Effector memory CD8-positive, alpha-beta T cell (primary cell): Measurements from ENCODE around the gene HFM1.
"Not testable (repeated sequence)": the region's sequence is repeated elsewhere in the genome, so short reads cannot be mapped to it uniquely, and the experiment has no call there.

Experiments used
- ATAC-seq: fragments of 150-1000 bp; cut with Tn5 transposase; replicated peaks from 2 replicates; pipeline ENCODE4 v1.10.0; 2021; ENCODE audit warnings: mild to moderate bottlenecking, moderate library complexity
- DNase-seq, 3 experiments: peaks; one replicate each; pipeline ENCODE4 v3.0.0; 2021
- H3K27ac Mint-ChIP-seq, 2 donors: one replicate each; pipeline ENCODE4 v1.8.0; 2022; ENCODE audit warnings: mild to moderate bottlenecking in 2 of 2, mixed read lengths in 2 of 2, moderate library complexity in 2 of 2
- H3K27me3 Mint-ChIP-seq, 2 donors: one replicate each; pipeline ENCODE4 v1.8.0; 2022; ENCODE audit warnings: mixed read lengths in 2 of 2
- H3K36me3 Mint-ChIP-seq: one replicate; pipeline ENCODE4 v1.8.0; 2022; ENCODE audit warnings: mild to moderate bottlenecking, moderate library complexity, mixed read lengths; ENCODE audit not compliant: insufficient read depth
- H3K4me1 Mint-ChIP-seq, 2 donors: one replicate each; pipeline ENCODE4 v1.8.0; 2022; ENCODE audit warnings: low read depth in 2 of 2, mixed read lengths in 2 of 2
- H3K4me3 Mint-ChIP-seq, 2 donors: one replicate each; pipeline ENCODE4 v1.8.0; 2022; ENCODE audit warnings: mild to moderate bottlenecking in 2 of 2, mixed read lengths in 2 of 2, moderate library complexity in 2 of 2
- H3K9me3 Mint-ChIP-seq, 2 donors: one replicate each; pipeline ENCODE4 v1.8.0; 2022; ENCODE audit warnings: mixed read lengths in 2 of 2
- total RNA-seq, 9 experiments: gene quantifications; one replicate each; lab custom pipeline; 2026; lab: John Stamatoyannopoulos, UW

HFM1 gene, protein sequence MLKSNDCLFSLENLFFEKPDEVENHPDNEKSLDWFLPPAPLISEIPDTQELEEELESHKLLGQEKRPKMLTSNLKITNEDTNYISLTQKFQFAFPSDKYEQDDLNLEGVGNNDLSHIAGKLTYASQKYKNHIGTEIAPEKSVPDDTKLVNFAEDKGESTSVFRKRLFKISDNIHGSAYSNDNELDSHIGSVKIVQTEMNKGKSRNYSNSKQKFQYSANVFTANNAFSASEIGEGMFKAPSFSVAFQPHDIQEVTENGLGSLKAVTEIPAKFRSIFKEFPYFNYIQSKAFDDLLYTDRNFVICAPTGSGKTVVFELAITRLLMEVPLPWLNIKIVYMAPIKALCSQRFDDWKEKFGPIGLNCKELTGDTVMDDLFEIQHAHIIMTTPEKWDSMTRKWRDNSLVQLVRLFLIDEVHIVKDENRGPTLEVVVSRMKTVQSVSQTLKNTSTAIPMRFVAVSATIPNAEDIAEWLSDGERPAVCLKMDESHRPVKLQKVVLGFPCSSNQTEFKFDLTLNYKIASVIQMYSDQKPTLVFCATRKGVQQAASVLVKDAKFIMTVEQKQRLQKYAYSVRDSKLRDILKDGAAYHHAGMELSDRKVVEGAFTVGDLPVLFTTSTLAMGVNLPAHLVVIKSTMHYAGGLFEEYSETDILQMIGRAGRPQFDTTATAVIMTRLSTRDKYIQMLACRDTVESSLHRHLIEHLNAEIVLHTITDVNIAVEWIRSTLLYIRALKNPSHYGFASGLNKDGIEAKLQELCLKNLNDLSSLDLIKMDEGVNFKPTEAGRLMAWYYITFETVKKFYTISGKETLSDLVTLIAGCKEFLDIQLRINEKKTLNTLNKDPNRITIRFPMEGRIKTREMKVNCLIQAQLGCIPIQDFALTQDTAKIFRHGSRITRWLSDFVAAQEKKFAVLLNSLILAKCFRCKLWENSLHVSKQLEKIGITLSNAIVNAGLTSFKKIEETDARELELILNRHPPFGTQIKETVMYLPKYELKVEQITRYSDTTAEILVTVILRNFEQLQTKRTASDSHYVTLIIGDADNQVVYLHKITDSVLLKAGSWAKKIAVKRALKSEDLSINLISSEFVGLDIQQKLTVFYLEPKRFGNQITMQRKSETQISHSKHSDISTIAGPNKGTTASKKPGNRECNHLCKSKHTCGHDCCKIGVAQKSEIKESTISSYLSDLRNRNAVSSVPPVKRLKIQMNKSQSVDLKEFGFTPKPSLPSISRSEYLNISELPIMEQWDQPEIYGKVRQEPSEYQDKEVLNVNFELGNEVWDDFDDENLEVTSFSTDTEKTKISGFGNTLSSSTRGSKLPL (N-terminal part only)
- total RNA-seq, result 0 to 0.75 (median 0) reads per million in 9 experiments

- peaks cover 56 to 63% of the 10 kb centered on the region in 2 donors for H3K27me3 Mint-ChIP-seq
- ATAC-seq, result peak; percentile 96
Measured at GRCh38 chr1:91404151-91405012, at the start of gene HFM1. TSS of gene HFM1 (minus strand) at chr1:91404837. CDS start at chr1:91401082, 3,755 bp downstream.

GRCh38 chr1:91454136-91454535 is 49.5 kb upstream of the HFM1 start:
- DNase-seq (no peak), ATAC-seq (no peak)
- H3K36me3 Mint-ChIP-seq, result no peaks in the 10 kb centered on the region
- H3K4me1 Mint-ChIP-seq, result no peaks in the 10 kb centered on the region
- H3K27ac Mint-ChIP-seq, result no peak overlapping the region
- H3K4me3 Mint-ChIP-seq, result no peak overlapping the region
- H3K9me3 Mint-ChIP-seq, result no peaks in the 10 kb centered on the region
- no peaks in the 10 kb centered on the region for H3K27me3 Mint-ChIP-seq

More at GRCh38 chr1:91404151-91405012, at the start of gene HFM1:
- peak within 1 kb of the TSS; percentile 65 to 78 for H3K4me3 Mint-ChIP-seq
- peaks cover 0 to 3% of the 10 kb centered on the region in 2 donors for H3K4me1 Mint-ChIP-seq
- H3K9me3 Mint-ChIP-seq, result no peaks in the 10 kb centered on the region
- DNase-seq, result peak; percentile 33 to 38 (median 35)
- no peaks in the 10 kb centered on the region for H3K36me3 Mint-ChIP-seq
- no peak within 1 kb of the TSS for H3K27ac Mint-ChIP-seq

GRCh38 chr1:91450260-91450659 is 45.6 kb upstream of the HFM1 start:
- H3K9me3 Mint-ChIP-seq, result no peaks in the 10 kb centered on the region
- ATAC-seq (no peak), DNase-seq (no peak)
- peaks cover 0 to 6% of the 10 kb centered on the region in 2 donors for H3K27me3 Mint-ChIP-seq
- no peak overlapping the region for H3K27ac Mint-ChIP-seq
- no peaks in the 10 kb centered on the region for H3K36me3 Mint-ChIP-seq
- H3K4me3 Mint-ChIP-seq, result no peak overlapping the region
- H3K4me1 Mint-ChIP-seq, result no peaks in the 10 kb centered on the region

GRCh38 chr1:91447782-91448181 is 43.1 kb upstream of the HFM1 start:
- H3K36me3 Mint-ChIP-seq, H3K27ac Mint-ChIP-seq, H3K4me3 Mint-ChIP-seq, H3K4me1 Mint-ChIP-seq, DNase-seq, ATAC-seq, H3K9me3 Mint-ChIP-seq: not testable (repeated sequence)
- H3K27me3 Mint-ChIP-seq, result peaks cover 12 to 17% of the 10 kb centered on the region in 2 donors

GRCh38 chr1:91441980-91442379 is 37.3 kb upstream of the HFM1 start:
- H3K27me3 Mint-ChIP-seq, result peaks cover 37 to 38% of the 10 kb centered on the region in 2 donors
- H3K36me3 Mint-ChIP-seq, ATAC-seq, H3K27ac Mint-ChIP-seq, H3K9me3 Mint-ChIP-seq, H3K4me1 Mint-ChIP-seq, H3K4me3 Mint-ChIP-seq, DNase-seq: not testable (repeated sequence)

GRCh38 chr1:91440847-91441246 is 36.2 kb upstream of the HFM1 start:
- Mint-ChIP-seq H3K4me3 (no peak overlapping the region), H3K4me1 (no peaks in the 10 kb centered on the region), H3K36me3 (peaks cover 3% of the 10 kb centered on the region), H3K27me3 (peaks cover 33 to 37% of the 10 kb centered on the region in 2 donors), H3K9me3 (peaks cover 2 to 8% of the 10 kb centered on the region in 2 donors), H3K27ac (no peak overlapping the region)
- DNase-seq, result no peak
- no peak for ATAC-seq

GRCh38 chr1:91439016-91439415 is 34.4 kb upstream of the HFM1 start:
- H3K27me3 Mint-ChIP-seq, result peaks cover 32 to 39% of the 10 kb centered on the region in 2 donors
- no peaks in the 10 kb centered on the region for H3K4me1 Mint-ChIP-seq
- no peak overlapping the region for H3K27ac Mint-ChIP-seq
- no peak overlapping the region for H3K4me3 Mint-ChIP-seq
- H3K9me3 Mint-ChIP-seq, result peaks cover 2 to 8% of the 10 kb centered on the region in 2 donors
- peaks cover 3% of the 10 kb centered on the region for H3K36me3 Mint-ChIP-seq
- ATAC-seq (no peak), DNase-seq (no peak)

DNA sequence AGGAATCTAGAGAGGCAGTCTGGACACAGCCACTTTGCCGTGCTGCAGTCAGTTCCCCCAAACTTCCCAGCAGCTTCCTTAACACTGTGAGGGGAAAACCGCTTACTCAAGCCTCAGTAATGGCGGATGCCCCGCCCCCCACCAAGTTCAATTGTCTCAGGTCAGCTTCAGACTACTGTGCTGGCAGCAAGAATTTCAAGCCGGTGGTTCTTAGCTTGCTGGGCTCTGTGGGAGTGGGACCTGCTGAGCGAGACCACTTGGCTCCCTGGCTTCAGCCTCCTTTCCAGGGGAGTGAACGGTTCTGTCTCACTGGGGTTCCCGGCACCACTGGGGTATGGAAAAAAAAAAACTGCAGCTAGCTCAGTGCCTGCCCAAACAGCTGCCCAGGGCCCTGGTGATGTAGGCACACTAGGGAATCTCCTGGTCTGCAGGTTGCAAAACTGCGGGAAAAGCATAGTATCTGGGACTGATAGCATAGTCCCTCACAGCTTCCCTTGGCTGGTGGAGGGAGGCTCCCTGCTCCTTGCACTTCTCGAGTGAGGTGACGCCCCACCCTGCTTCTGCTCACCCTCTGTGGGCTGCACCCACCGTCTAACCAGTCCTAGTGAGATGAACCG is 23.7 kb upstream of the HFM1 start:
- ATAC-seq, result no peak
- H3K4me1 Mint-ChIP-seq, result no peaks in the 10 kb centered on the region
- H3K27ac Mint-ChIP-seq, result no peak overlapping the region
- no peaks in the 10 kb centered on the region for H3K36me3 Mint-ChIP-seq
- H3K27me3 Mint-ChIP-seq, result peaks cover 63 to 64% of the 10 kb centered on the region in 2 donors
- H3K4me3 Mint-ChIP-seq, result no peak overlapping the region
- H3K9me3 Mint-ChIP-seq, result no peaks in the 10 kb centered on the region
- no peak for DNase-seq

GRCh38 chr1:91427741-91428140 is 23.1 kb upstream of the HFM1 start:
- no peaks in the 10 kb centered on the region for H3K36me3 Mint-ChIP-seq
- H3K9me3 Mint-ChIP-seq, result no peaks in the 10 kb centered on the region
- H3K27ac Mint-ChIP-seq, result no peak overlapping the region
- ATAC-seq, result no peak
- DNase-seq, result no peak
- no peak overlapping the region for H3K4me3 Mint-ChIP-seq
- H3K4me1 Mint-ChIP-seq, result no peaks in the 10 kb centered on the region
- peaks cover 68 to 70% of the 10 kb centered on the region in 2 donors for H3K27me3 Mint-ChIP-seq

DNA sequence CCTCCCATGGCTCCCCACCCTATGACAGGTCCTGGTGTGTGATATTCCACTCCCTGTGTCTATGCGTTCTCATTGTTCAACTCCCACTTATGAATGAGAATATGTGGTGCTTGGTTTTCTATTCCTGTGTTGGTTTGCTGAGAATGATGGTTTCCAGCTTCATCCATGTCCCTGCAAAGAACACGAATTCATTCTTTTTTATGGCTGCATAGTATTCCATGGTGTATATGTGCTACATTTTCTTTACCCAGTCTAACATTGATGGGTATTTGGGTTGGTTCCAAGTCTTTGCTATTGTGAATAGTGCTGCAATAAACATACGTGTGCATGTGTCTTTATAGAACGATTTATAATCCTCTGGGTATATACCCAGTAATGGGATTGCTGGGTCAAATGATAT is 17.9 kb upstream of the HFM1 start:
- not testable (repeated sequence) for H3K36me3 Mint-ChIP-seq, DNase-seq, H3K9me3 Mint-ChIP-seq, ATAC-seq, H3K4me1 Mint-ChIP-seq, H3K4me3 Mint-ChIP-seq, H3K27ac Mint-ChIP-seq
- peaks cover 68 to 83% of the 10 kb centered on the region in 2 donors for H3K27me3 Mint-ChIP-seq

GRCh38 chr1:91412371-91412770 is 7.7 kb upstream of the HFM1 start:
- Mint-ChIP-seq H3K36me3 (no peaks in the 10 kb centered on the region), H3K4me1 (no peaks in the 10 kb centered on the region), H3K4me3 (no peak overlapping the region), H3K9me3 (no peaks in the 10 kb centered on the region), H3K27me3 (peaks cover 14 to 31% of the 10 kb centered on the region in 2 donors), H3K27ac (no peak overlapping the region)
- DNase-seq (no peak), ATAC-seq (no peak)
